ENCODE measurements around the gene ARL5B.
"Not testable (repeated sequence)": the region's sequence is repeated elsewhere in the genome, so short reads cannot be mapped to it uniquely, and the experiment has no call there.

Gene ARL5B, protein sequence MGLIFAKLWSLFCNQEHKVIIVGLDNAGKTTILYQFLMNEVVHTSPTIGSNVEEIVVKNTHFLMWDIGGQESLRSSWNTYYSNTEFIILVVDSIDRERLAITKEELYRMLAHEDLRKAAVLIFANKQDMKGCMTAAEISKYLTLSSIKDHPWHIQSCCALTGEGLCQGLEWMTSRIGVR

DNA sequence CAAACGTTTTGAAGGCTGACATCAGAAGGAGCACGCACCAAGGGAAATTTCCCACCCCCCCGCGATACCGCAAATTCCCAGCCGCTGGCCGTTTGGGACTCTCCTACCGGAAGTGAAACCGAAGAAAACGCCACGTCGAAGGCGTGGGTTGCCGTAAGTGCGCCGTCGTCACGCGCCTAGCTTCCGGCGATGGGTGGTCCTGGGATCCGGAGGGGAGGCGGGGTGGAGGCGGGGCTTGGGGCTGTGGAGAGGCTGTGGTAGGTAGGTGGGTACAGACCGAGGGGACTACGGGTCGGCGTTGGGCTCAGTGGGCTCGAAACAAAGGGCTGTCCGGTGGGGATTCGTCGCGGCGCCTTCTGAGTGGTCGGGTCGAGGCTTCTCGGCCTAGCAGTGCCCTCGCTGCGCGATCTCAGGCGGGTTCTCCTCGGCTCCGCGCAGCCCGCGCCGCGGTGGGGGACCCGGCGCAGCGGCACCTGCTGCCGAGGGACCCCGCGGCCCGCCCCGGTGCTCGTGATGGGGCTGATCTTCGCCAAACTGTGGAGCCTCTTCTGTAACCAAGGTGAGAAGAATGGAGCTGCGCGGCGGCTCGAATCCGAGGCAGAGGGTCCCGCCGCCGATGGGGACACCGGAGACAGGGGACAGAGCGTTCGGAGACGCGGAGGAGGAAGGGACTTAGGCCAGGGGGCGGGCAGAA lies at the start of gene ARL5B:
Gene ARL5B, plus strand, starts transcription at position 307 of the 694 bp plus-strand sequence. Its CDS starts 207 bp downstream, at position 514.
- peak; percentile 93 to 98 for DNase-seq (ENCODE audit: low read depth in 2 of 2)

DNA sequence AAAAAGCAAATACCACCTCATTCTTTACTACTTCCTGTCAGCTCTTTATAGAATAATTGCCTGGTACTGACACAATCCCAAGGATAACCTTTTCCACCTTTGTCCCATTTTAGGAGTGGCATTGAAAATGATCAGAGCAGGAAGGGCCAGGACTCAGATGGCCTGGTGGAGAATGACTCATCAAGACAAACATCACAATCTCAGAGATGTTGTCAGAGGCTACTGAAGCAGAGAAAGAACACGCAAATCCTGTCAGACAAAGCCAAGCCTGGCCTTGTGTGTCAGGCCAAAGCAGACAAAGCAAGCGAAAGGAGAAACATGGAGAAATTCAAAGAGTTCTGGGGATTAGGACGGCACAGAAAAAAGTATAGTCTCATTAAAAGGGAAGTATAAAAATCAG lies 48.7 kb upstream of the ARL5B start:
- DNase-seq (ENCODE audit: low read depth in 2 of 2), result no peak

DNA sequence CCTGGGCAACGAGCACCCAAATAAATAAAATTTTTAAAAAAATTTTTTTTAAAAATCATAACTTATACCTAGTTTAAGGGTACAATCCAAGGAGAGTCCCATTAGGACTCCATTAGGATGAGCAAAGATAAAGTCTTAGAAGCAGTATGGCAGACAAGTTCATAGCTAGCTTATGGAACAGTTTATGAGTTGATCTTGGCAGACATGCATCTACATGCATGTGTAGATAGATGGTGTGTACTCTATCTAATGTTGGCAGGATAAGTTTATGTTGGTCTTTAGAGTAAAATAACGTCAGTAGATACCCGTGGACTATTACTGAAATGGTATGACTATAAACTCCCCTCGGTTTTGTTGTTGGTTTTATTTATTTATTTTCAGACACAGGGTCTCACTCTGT lies 48.1 kb upstream of the ARL5B start:
- DNase-seq (ENCODE audit: low read depth in 2 of 2), result no peak

DNA sequence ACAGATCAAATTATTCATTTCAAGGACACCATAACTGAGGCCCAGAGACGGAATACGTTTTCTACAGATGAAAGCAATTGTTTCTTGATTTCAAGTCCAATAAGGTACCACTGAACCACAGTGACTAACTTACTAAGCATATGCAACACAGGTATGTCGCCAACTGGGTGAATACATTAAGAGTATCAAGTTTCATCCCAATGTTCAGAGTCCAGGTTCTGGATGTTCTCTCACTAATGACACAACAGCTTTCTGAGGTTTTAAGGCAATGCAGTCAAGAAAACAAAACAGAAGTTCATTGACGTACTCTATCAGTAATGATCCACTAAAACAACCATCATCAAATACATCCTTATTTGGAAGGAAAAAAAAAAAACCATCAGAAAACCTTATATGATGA lies 43.6 kb upstream of the ARL5B start:
- DNase-seq (ENCODE audit: low read depth in 2 of 2), result no peak

DNA sequence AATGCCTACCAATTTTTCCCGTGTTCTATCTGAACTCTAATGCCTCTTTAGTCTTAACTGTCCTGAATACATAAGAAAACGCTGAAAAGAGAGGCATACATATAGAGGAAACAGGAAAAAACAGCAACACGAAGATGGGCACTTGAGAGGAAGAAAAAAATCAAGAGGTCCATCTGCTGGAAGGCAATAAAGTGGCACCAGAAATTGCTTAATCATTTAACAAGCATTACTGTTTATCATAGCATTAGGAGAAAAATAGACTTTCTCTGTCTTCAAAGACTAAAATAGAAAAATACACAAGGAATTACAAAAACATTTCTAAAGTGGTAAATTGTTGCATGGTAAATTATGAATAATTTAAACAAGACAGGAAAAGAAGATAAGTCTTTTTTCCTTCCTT lies 42.9 kb upstream of the ARL5B start:
- DNase-seq (ENCODE audit: low read depth in 2 of 2), result no peak

DNA sequence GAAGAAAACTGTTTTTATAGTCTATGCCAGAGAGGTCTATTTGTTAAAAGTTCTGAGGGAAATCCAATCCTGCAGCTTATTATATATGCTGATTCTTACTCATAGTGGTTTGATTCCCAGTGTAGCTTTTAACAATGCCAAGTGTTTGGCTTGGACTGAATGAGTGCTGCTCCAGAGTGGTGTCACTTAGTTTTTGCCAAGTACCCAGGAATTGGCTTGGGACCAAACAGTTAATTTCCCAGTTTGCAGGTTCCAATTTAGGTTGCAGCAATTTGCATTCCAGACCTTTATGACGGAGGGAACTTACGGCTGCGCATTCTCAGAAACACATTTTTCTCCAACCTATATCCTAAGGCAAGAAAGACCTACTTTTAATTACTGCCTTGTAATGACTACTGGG lies 40.2 kb upstream of the ARL5B start:
- no peak for DNase-seq (ENCODE audit: low read depth in 2 of 2)

DNA sequence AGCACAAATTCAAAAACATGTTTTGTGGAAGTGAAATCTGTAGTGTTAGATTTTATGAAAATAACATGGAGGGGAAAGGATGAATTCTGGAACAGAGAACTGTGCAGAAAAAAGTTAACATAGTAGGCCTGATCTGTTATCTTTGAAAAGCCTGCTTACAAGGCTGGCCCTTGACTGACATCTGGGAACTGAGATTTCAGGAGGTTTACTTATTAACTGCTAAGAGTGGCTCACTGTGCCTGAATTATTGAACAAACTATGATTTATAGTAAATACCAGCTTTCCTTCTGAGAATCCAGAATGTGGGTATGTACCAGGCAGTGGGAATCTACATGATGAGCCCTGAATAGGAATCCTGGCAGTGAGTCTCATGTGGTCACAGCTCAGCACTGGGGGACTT lies 38.4 kb upstream of the ARL5B start:
- DNase-seq (ENCODE audit: low read depth in 2 of 2), result no peak

DNA sequence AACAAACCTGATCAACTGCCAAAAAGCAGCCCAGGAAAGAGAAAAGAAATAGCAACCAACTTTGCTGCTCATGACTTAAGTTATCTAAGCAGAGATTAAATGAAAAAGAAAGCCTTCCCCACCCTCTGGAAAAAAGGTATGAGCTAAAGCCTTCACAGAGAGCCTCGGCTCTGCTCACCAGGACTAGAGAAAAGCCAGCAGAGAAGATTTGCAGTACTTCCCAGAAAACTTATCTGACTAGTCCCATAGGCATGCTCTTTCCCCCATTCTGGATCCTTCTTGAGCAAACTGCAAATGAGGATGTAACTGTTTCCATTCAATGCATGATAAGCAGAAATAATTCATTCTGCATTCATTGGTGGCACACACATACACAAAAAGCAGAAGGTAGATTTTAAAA lies 35.6 kb upstream of the ARL5B start:
- not testable (repeated sequence) for DNase-seq (ENCODE audit: low read depth in 2 of 2)

DNA sequence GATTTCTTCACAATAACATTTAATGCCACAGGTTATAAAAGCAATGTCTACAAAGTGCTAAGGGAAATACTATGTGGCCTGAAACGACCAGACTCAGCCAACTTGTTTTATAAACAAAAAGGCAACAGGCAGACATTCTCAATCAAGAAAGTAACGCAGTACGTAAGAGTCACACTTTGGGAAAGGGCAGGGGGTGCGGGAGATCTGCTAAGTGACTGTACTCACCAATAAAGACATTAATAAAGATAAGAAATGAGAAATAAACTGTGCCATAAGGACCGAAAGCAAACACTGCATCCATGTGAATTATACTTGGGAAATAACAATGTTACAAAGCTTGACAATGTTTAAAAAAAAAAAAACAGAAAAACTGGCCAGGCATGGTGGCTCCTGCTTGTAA lies 33.3 kb upstream of the ARL5B start:
- no peak for DNase-seq (ENCODE audit: low read depth in 2 of 2)

DNA sequence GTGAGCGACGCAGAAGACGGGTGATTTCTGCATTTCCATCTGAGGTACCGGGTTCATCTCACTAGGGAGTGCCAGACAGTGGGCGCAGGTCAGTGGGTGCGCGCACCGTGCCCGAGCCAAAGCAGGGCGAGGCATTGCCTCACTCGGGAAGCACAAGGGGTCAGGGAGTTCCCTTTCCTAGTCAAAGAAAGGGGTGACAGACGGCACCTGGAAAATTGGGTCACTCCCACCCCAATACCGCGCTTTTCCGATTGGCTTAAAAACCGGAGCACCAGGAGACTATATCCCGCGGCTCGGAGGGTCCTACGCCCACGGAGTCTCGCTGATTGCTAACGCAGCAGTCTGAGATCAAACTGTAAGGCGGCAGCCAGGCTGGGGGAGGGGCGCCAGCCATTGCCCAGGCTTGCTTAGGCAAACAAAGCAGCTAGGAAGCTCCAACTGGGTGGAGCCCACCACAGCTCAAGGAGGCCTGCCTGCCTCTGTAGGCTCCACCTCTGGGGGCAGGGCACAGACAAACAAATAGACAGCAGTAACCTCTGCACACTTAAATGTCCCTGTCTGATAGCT lies 31.7 kb upstream of the ARL5B start:
- DNase-seq (ENCODE audit: low read depth in 2 of 2), result peak; percentile 42 to 53

DNA sequence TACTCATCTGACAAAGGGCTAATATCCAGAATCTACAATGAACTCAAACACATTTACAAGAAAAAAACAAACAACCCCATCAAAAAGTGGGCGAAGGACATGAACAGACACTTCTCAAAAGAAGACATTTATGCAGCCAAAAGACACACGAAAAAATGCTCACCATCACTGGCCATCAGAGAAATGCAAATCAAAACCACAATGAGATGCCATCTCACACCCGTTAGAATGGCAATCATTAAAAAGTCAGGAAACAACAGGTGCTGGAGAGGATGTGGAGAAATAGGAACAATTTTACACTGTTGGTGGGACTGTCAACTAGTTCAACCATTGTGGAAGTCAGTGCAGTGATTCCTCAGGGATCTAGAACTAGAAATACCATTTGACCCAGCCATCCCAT lies 26.7 kb upstream of the ARL5B start:
- not testable (repeated sequence) for DNase-seq (ENCODE audit: low read depth in 2 of 2)

DNA sequence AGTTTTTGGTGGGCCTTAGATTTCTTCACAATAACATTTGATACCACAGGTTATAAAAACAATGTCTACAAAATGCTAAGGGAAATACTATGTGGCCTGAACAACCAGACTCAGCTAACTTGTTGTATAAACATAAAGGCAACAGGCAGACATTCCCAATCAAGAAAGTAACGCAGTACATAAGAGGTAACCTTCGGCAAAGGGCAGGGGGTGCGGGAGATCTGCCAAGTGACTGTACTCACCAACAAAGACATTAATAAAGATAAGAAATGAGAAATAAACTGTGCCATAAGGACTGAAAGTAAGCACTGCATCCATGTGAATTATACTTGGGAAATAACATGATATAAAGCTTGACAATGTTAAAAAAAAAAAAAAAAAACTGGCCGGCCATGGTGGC lies 23.2 kb upstream of the ARL5B start:
- no peak for DNase-seq (ENCODE audit: low read depth in 2 of 2)

DNA sequence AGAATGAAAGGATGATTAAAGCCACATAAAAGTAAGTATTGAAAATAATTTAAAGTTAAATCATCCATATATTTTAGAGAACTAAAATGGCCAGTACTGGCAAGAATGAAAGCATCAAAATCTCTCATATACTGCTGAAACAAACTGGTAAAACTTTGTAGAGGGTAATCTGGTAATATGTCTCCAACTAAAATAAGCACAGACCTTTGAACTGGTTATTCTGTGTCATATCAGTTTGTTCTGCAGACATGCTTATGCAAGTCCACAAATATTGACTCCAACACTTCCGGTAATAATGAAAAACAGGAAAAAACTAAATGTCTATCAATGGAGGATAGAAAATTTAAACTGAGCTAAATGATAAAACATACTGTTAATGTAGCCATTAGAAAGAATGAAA lies 21.8 kb upstream of the ARL5B start:
- not testable (repeated sequence) for DNase-seq (ENCODE audit: low read depth in 2 of 2)

DNA sequence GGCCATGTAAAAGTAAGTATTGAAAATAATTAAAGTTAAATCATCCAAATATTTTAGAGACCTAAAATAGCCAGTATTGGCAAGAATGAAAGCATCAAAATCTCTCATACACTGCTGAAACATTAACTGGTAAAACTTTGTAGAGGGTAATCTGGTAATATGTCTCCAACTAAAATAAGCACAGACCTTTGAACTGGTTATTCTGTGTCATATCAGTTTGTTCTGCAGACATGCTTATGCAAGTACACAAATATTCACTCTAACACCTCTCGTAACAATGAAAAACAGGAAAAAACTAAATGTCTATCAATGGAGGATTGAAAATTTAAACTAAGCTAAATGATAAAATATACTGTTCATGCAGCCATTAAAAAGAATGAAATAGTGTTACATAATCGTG lies 19.5 kb upstream of the ARL5B start:
- not testable (repeated sequence) for DNase-seq (ENCODE audit: low read depth in 2 of 2)

DNA sequence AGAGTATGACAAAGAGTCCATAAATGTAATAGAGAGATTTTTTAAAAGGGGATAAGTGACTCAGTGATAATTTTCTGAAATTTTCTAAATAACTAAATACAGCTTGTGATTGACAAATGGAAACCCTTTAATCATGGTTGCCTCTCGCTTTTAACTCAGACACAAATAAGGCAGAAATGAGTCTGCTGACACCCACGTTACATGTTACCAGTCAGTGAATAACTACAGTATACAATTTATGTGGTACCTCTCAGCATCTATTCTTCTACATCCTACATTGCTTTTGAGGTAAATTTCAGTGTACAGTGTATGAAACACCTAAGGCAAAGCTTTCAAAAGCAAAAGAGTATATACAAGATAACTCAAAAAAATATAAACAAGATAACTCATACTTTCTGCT lies 12.1 kb upstream of the ARL5B start:
- no peak for DNase-seq (ENCODE audit: low read depth in 2 of 2)

DNA sequence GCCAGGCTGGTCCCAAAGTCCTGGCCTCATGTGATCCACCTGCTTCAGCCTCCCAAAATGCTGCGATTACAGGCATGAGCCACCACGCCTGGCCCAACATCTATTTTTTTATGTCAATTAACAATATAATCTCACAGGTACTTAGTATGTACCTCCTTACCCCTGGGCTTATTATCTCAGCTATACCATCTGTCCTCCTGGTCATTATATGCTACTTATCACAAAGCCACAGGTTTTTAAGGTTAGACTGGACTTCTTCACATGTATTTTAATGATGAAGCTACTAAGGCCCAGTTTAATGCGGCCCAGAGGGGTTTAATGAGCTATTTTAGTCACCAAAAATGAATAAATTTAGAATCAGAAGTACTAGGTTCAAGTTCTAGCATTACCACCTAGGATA lies 11.3 kb upstream of the ARL5B start:
- no peak for DNase-seq (ENCODE audit: low read depth in 2 of 2)

DNA sequence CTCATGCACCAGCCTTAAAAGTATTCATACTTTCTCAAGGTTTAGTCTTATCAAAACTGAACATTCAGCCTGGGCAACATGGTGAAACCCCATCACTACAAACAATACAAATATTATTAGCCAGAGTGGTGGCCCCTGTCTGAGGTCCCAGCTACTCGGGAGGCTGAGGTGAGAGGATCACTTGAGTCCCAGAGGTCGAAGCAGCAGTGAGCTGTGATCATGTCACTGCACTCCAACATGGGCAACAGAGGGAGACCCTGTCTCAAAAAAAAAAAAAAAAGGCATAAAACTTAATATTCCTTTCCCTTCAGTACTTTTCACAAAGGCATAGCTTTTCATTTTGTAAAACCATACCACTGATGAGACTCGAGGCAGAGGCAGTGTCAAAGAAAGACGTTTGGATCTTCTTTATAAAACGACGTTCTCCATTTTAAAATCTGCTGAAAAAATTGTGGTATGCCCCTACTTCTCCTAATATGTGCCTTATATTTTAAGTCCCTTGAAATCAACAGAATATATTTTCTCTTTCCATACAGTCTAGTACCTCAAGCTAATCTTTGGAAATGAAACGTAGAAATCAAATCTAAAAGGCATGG lies 9.8 kb upstream of the ARL5B start:
- DNase-seq (ENCODE audit: low read depth in 2 of 2), result no peak

DNA sequence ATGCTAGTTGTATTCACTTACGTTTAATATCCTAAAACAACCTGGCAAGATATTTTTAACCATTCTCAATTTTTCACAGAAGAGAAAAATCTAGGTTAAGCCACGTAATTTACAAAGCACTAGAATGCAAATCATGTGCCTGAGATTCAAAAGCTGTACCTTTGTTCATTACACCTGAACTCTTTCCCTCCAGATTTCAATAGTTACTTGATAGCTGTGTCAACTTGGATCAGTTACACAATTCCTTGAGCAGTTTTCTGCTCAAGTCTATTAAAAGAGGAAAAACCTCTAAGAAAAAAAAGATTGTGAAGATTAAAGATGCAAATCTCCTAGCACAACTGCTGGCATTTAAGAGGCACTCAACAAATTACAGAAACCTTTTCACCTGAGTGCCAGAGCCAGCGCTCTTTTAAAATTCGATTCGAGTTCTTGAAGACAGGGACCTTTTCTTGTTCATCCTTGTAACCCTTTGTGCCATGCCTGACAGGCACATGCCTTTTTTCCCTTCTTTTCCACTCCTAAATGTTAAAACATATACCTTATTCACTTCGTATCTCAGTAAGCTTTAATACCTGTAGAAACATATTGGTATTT lies 8.7 kb upstream of the ARL5B start:
- DNase-seq (ENCODE audit: low read depth in 2 of 2), result no peak

DNA sequence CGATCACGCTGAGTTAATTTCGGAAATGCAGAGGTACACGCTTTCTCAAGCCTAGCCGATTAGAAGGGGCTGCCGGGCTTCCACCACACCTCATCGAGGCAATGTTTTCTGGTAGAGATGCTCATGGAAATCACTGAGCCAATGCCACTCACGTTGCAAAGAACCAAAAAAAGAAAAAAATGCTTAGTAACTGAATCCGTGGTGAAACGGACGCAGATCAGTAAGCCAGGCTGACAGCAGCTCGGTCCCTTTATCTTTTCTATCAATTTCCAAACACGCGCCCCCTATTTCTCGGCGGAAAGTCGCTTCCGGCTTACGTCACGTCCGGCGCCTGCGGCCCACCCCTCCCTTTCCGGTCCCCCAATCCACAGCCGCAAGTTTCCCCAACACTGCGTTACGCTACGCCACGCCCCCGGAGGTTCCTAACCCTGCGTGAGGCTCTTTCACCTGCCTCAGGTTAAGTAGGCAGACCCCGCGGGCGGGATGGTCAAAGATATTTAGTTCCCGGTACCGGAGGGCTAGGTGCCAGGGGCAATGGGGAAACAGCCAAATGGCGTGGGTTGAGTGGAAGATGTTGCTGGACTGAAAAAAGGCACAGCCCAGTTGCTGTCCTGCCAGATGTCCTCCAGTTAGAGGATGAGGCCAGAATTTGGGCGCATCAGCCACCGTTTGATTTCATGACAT lies 7.8 kb upstream of the ARL5B start, which contains the start of gene NSUN6:
Gene NSUN6, minus strand, starts transcription at position 264 of the 684 bp plus-strand sequence. CDS start 384 bp downstream, outside the sequence.
- DNase-seq (ENCODE audit: low read depth in 2 of 2), result peak; percentile 88 to 91

DNA sequence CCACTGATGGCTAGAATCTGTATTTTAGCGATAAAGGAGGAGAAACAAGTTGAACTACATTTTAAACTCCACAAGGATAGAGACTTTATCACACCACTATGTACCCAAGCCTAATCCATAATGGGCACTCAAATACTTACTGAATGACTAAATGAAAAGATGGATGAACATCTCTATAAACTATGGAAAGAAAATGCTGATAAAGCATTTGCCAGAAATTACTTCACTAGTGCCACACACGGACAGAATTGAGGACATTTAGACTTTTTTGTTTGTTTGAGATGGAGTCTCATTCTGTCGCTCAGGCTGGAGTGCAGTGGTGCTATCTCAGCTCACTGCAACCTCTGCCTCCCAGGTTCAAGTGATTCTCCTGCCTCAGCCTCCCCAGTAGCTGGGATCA lies 6.1 kb upstream of the ARL5B start:
- DNase-seq (ENCODE audit: low read depth in 2 of 2), result no peak

DNA sequence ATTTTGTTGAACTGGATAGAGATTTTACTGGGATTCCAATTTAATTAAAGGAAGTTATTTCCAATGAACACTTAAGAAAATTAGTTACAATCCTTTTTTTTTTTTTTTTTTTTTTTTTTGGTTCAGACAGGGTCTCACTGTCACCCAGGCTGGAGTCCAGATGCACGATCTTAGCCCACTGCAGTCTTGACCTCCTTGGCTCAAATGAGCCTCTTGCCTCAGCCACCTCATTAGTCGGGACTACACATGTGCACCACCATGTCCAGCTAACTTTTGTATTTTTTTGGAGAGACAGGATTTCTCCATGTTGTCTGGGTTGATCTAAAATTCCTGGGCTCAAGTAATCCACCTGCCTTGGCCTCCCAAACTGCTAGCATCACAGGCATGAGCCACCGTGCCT lies 2.5 kb upstream of the ARL5B start:
- DNase-seq (ENCODE audit: low read depth in 2 of 2), result no peak
